ENCODE results near the gene TFAP2D.

DNA sequence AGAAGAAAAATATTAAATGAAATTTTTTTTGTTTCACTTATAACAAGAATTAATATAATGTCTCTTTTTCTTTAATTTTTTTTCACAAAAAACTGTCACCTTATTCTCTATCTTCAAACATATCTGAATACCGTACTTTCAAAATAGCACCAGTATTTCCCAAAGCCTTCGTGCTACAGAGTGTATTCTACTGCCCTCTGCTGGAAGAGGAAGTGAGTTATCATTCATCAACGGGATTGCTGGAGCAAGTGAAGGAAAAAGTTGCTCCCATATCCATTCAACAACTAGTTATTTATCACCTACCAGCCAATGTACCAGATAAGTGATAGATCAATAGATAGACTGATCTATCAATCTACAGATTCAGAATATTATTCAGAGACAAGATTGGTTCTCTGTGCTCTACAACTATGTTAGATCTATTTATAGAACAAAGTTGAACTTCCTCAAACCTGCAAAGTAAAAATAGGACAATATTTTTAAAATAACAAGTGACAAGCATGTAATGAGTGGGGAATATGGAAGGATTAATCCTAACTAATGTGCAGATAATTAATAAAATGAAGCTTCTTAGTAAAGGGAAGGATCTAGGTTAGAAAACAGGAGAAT lies 78.7 kb downstream of the TFAP2D start:
- TF ChIP-seq EZH2 (IDR thresholded peaks at IDR 0.05; ENCODE audit: borderline replicate concordance, low read depth, low read length, severe bottlenecking), result no peak
- TF ChIP-seq, protein P1, sequence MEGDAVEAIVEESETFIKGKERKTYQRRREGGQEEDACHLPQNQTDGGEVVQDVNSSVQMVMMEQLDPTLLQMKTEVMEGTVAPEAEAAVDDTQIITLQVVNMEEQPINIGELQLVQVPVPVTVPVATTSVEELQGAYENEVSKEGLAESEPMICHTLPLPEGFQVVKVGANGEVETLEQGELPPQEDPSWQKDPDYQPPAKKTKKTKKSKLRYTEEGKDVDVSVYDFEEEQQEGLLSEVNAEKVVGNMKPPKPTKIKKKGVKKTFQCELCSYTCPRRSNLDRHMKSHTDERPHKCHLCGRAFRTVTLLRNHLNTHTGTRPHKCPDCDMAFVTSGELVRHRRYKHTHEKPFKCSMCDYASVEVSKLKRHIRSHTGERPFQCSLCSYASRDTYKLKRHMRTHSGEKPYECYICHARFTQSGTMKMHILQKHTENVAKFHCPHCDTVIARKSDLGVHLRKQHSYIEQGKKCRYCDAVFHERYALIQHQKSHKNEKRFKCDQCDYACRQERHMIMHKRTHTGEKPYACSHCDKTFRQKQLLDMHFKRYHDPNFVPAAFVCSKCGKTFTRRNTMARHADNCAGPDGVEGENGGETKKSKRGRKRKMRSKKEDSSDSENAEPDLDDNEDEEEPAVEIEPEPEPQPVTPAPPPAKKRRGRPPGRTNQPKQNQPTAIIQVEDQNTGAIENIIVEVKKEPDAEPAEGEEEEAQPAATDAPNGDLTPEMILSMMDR (IDR thresholded peaks at IDR 0.05; ENCODE audit: borderline replicate concordance, extremely low read depth, low read length, poor library complexity, severe bottlenecking), result peak; percentile 81

All from DND-41 (cell line).